ENCODE data around the gene SLC4A4. TPM values are rescaled to one million over a fixed set of nuclear protein-coding genes. Genes with fewer than 3 reads are reported as not detected.

Gene SLC4A4
- total and polyA plus RNA-seq, 2 of the 8 experiments (the other 6 are each of a cell fraction or from before 2014, with no cell fraction given), result 0.67 to 2.8 TPM

DNA sequence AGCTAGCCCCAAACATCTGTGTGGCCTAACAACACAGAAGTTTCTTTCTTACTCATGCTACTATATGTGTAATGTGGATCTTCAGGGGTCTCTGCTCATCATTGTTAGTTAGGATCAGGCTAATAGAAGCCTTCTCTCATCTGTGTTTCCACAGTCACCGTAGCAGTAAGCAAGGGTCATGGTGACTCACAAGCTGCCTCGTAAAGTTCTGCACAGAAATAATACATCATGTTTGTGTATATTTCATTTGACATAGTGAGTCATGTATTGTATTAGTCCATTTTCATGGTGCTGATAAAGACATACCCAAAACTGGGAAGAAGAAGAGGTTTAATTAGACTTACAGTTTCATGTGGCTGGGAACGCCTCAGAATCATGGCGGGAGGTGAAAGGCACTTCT lies 38.7 kb downstream of the SLC4A4 start:
- Histone ChIP-seq H2BK12ac (ENCODE audit: low read depth, low read length) (no peak overlapping the region), H3K23ac (ENCODE audit: insufficient read length) (no peak overlapping the region), H2BK5ac (ENCODE audit: low read depth, low read length) (no peak overlapping the region), H3K9ac (replicated peaks in 1 of 4; ENCODE audit: extremely low read depth in 1 of 4, low read depth in 3 of 4, low read length in 3 of 4) (no peak overlapping the region), H3K4ac (replicated peaks; ENCODE audit: insufficient read length, low read depth, low read length) (no peak overlapping the region), H3K4me3 (ENCODE audit: extremely low read depth in 1 of 4, insufficient read depth in 2 of 4, low read depth in 3 of 4, low read length in 4 of 4) (no peak overlapping the region), H3K36me3 (ENCODE audit: control insufficient read depth in 2 of 4, insufficient read depth in 4 of 4, low read length in 3 of 4) (no peaks in the 10 kb centered on the region), H2AK5ac (ENCODE audit: low read depth, low read length) (no peak overlapping the region), H4K5ac (ENCODE audit: insufficient read length, low read depth, low read length) (no peak overlapping the region), H4K20me1 (replicated peaks in 1 of 2; ENCODE audit: control insufficient read depth in 1 of 2, insufficient read depth in 2 of 2, low read length in 2 of 2) (no peaks in the 10 kb centered on the region), H3K18ac (ENCODE audit: extremely low read depth, low read length) (no peak overlapping the region), H3K79me2 (ENCODE audit: control insufficient read depth in 1 of 2, insufficient read depth in 2 of 2, low read length in 2 of 2) (no peaks in the 10 kb centered on the region), H3K4me2 (ENCODE audit: insufficient read depth in 1 of 2, low read depth in 2 of 2, low read length in 2 of 2) (no peak overlapping the region), H3K79me1 (ENCODE audit: low read depth, low read length) (no peaks in the 10 kb centered on the region), H3K27ac (ENCODE audit: low read depth, low read length) (no peak overlapping the region), H3K27me3 (replicated peaks in 1 of 4; ENCODE audit: control insufficient read depth in 3 of 4, extremely low read depth in 1 of 4, insufficient read depth in 3 of 4, low read length in 3 of 4) (no peaks in the 10 kb centered on the region), H4K91ac (replicated peaks; ENCODE audit: insufficient read length, low read length) (no peak overlapping the region), H3K9me3 (ENCODE audit: insufficient read depth in 2 of 2, low read depth in 1 of 2, low read length in 1 of 2) (no peaks in the 10 kb centered on the region), H2BK120ac (replicated peaks; ENCODE audit: low read depth, low read length) (no peak overlapping the region), H2AFZ (ENCODE audit: low read length) (no peak overlapping the region), H3K14ac (ENCODE audit: insufficient read length) (no peak overlapping the region), H4K8ac (ENCODE audit: extremely low read depth, insufficient read depth, low read length) (no peak overlapping the region), H3K4me1 (replicated peaks in 1 of 4; ENCODE audit: control insufficient read depth in 3 of 4, insufficient read depth in 4 of 4, low read length in 3 of 4) (no peaks in the 10 kb centered on the region), H2BK15ac (ENCODE audit: low read length) (no peak overlapping the region), H3K56ac (replicated peaks; ENCODE audit: insufficient read length, low read depth, low read length) (no peak overlapping the region), H3K23me2 (ENCODE audit: low read depth, low read length) (no peaks in the 10 kb centered on the region), H2BK20ac (ENCODE audit: low read length) (no peak overlapping the region)
- no peak for DNase-seq (ENCODE audit: low read depth in 1 of 2, low spot score in 2 of 2)
- ChIA-PET POLR2A (ENCODE audit: partially characterized antibody) (no interaction called here), CTCF (ENCODE audit: partially characterized antibody) (no interaction called here)
- no peak for FAIRE-seq
- 87% methylated on average over 4 of the region's 4 CpGs; no CpG with 5 or more reads in 1 of the 2 experiments for WGBS, 2 experiments (ENCODE audit: extremely low coverage in 1 of 2, insufficient coverage in 1 of 2, insufficient read length in 1 of 2, insufficient replicate concordance in 2 of 2, low coverage in 1 of 2, low lambda C conversion rate in 2 of 2, missing lambda C conversion rate in 1 of 2)
- TF ChIP-seq HDAC6 (IDR thresholded peaks at IDR 0.05; ENCODE audit: low read depth, low read length) (no peak), EZH2 (IDR thresholded peaks at IDR 0.05; ENCODE audit: low read depth, low read length, severe bottlenecking) (no peak), KDM4A (IDR thresholded peaks at IDR 0.05; ENCODE audit: low read depth, low read length, severe bottlenecking) (no peak), SIN3A (conservative IDR thresholded peaks at IDR 0.05 in 1 of 2, IDR thresholded peaks at IDR 0.05 in 1 of 2; ENCODE audit: low read depth in 1 of 2, low read length in 2 of 2) (no peak), RXRA (IDR thresholded peaks at IDR 0.05; ENCODE audit: insufficient read depth, low read depth, low read length) (no peak), ZNF274 (IDR thresholded peaks at IDR 0.05; ENCODE audit: borderline replicate concordance, extremely low read depth, low read length) (no peak), NRF1 (IDR thresholded peaks at IDR 0.05; ENCODE audit: low read depth, low read length) (no peak), YY1 (IDR thresholded peaks at IDR 0.05; ENCODE audit: low read depth, low read length) (no peak), MAFK (IDR thresholded peaks at IDR 0.05; ENCODE audit: low read depth, low read length) (no peak), USF2 (IDR thresholded peaks at IDR 0.05; ENCODE audit: low read length) (no peak)
- TF ChIP-seq, protein P1, sequence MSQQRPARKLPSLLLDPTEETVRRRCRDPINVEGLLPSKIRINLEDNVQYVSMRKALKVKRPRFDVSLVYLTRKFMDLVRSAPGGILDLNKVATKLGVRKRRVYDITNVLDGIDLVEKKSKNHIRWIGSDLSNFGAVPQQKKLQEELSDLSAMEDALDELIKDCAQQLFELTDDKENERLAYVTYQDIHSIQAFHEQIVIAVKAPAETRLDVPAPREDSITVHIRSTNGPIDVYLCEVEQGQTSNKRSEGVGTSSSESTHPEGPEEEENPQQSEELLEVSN (IDR thresholded peaks at IDR 0.05), result no peak
- TF ChIP-seq, protein P2, sequence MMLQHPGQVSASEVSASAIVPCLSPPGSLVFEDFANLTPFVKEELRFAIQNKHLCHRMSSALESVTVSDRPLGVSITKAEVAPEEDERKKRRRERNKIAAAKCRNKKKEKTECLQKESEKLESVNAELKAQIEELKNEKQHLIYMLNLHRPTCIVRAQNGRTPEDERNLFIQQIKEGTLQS (IDR thresholded peaks at IDR 0.05; ENCODE audit: insufficient read depth, low read depth, low read length), result no peak

Data from H1 (cell line).